ENCODE data around the gene FSCN2. TPM values are rescaled to one million over a fixed set of nuclear protein-coding genes. Genes with fewer than 3 reads are reported as not detected.

FSCN2 gene
- total RNA-seq, 4 donors from 2014 or later: 0.20 to 0.46 TPM; not detected in 2

- no peak for TF ChIP-seq CTCF (IDR thresholded peaks at IDR 0.05 in 4 of 5, conservative IDR thresholded peaks at IDR 0.05 in 1 of 5)
- no peak overlapping the region for H3K27ac ChIP-seq
- peaks cover 17 to 27% of the 10 kb centered on the region in 2 donors for H3K4me1 ChIP-seq
- peaks cover 0 to 57% of the 10 kb centered on the region in 2 donors for H3K36me3 ChIP-seq
- in situ Hi-C loops (cut with MboI; ENCODE audit: low sequenced_read_pairs in 4 of 4): no loop called here
- H3K27me3 ChIP-seq: no peaks in the 10 kb centered on the region
- H3K4me3 ChIP-seq: no peak overlapping the region
- DNase-seq (no peak), ATAC-seq (no peak)
- intact Hi-C loops (cut with DNase I; ENCODE audit: low total_unique reads): no loop called here
- H3K9me3 ChIP-seq: no peaks in the 10 kb centered on the region
Observed at GRCh38 chr17:81549031-81549557, 20.9 kb downstream of the FSCN2 start.

- DNase-seq (no peak), ATAC-seq (no peak)
- in situ Hi-C loops (cut with MboI; ENCODE audit: low sequenced_read_pairs in 4 of 4): no loop called here
- H3K9me3 ChIP-seq: no peaks in the 10 kb centered on the region
- H3K27ac ChIP-seq: no peak overlapping the region
- intact Hi-C loops (cut with DNase I; ENCODE audit: low total_unique reads): loop anchor here (5.0 kb wide), 1 partner anchor 38 kb away; the partner anchor contains the start of gene ACTG1
- peaks cover 0 to 50% of the 10 kb centered on the region in 2 donors for H3K36me3 ChIP-seq
- no peak overlapping the region for H3K4me3 ChIP-seq
- peaks cover 17 to 27% of the 10 kb centered on the region in 2 donors for H3K4me1 ChIP-seq
- no peaks in the 10 kb centered on the region for H3K27me3 ChIP-seq
- TF ChIP-seq POLR2A (IDR thresholded peaks at IDR 0.05): no peak
- no peak for TF ChIP-seq CTCF (IDR thresholded peaks at IDR 0.05 in 4 of 5, conservative IDR thresholded peaks at IDR 0.05 in 1 of 5)
Observed at GRCh38 chr17:81549826-81550225, 21.6 kb downstream of the FSCN2 start.

GRCh38 chr17:81550285-81550684 is 22.1 kb downstream of the FSCN2 start:
- no peak for ATAC-seq
- Histone ChIP-seq H3K27me3 (no peaks in the 10 kb centered on the region), H3K4me1 (peaks cover 17 to 27% of the 10 kb centered on the region in 2 donors), H3K27ac (no peak overlapping the region), H3K36me3 (peaks cover 0 to 45% of the 10 kb centered on the region in 2 donors), H3K4me3 (no peak overlapping the region), H3K9me3 (no peaks in the 10 kb centered on the region)
- no peak for TF ChIP-seq CTCF (IDR thresholded peaks at IDR 0.05 in 4 of 5, conservative IDR thresholded peaks at IDR 0.05 in 1 of 5)
- no peak for TF ChIP-seq POLR2A (IDR thresholded peaks at IDR 0.05)
- DNase-seq: no peak
- in situ Hi-C loops (cut with MboI; ENCODE audit: low sequenced_read_pairs in 4 of 4) (no loop called here), intact Hi-C loops (cut with DNase I; ENCODE audit: low total_unique reads) (loop anchor here (5.0 kb wide), 1 partner anchor 38 kb away; the partner anchor contains the start of gene ACTG1)

- Histone ChIP-seq H3K9me3 (no peaks in the 10 kb centered on the region), H3K4me3 (peak overlapping the region; percentile 86 to 92 (median 90)), H3K27me3 (no peaks in the 10 kb centered on the region), H3K4me1 (peaks cover 17 to 30% of the 10 kb centered on the region in 2 donors), H3K36me3 (peaks cover 0 to 39% of the 10 kb centered on the region in 2 donors), H3K27ac (peak overlapping the region; percentile 90 to 92 (median 90))
- in situ Hi-C loops (cut with MboI; ENCODE audit: low sequenced_read_pairs in 4 of 4): no loop called here
- DNase-seq (no peak), ATAC-seq (no peak)
- intact Hi-C loops (cut with DNase I; ENCODE audit: low total_unique reads): loop anchor here (5.0 kb wide), 1 partner anchor 39 kb away; the partner anchor contains the start of gene ACTG1
- no peak for TF ChIP-seq POLR2A (IDR thresholded peaks at IDR 0.05)
- no peak for TF ChIP-seq CTCF (IDR thresholded peaks at IDR 0.05 in 4 of 5, conservative IDR thresholded peaks at IDR 0.05 in 1 of 5)
Observed at GRCh38 chr17:81550830-81551457, 22.8 kb downstream of the FSCN2 start.
